Panc1 (cell line): ENCODE measurements around the gene BPGM. TPM values are rescaled to one million over a fixed set of nuclear protein-coding genes. Genes with fewer than 3 reads are reported as not detected.

Experiments
- ATAC-seq: fragments of 200-7000 bp; cut with Tn5 transposase; 2 replicates; pipeline ENCODE4 v1.9.1; 2020; ENCODE audit warnings: mild to moderate bottlenecking, moderate library complexity
- BruUV-seq: library from RNA; stranded (reverse); fragments of 400-500 nt; replicated peaks from 2 replicates; lab custom pipeline; 2021; lab: Mats Ljungman, UMichigan
- CTCF ChIA-PET: fragments of 300-600 bp; sonication (Branson Sonifier 250); formaldehyde crosslinking; loops from one replicate; lab custom pipeline; 2022; ENCODE audit warnings: antibody characterized with exemption; lab: Charles Lee
- POLR2A ChIA-PET: fragments of 300-600 bp; sonication (Branson Sonifier 250); formaldehyde crosslinking; loops from one replicate; lab custom pipeline; 2022; ENCODE audit warnings: antibody characterized with exemption; lab: Charles Lee
- DNase-seq: peaks from one replicate; pipeline ENCODE4 v3.0.0-alpha.2; 2010; ENCODE audit warnings: low read depth, low spot score
- H3K27ac ChIP-seq: 2 replicates; pipeline ENCODE4 v1.5.1; 2011; ENCODE audit warnings: mild to moderate bottlenecking, low read length, inconsistent platforms
- H3K27me3 ChIP-seq: fragments of 200-500 bp; sonication (Bioruptor generic); 2 replicates; pipeline ENCODE4 v1.6.0; 2014; ENCODE audit warnings: low read length, inconsistent platforms; ENCODE audit not compliant: control insufficient read depth, insufficient read depth
- H3K36me3 ChIP-seq: fragments of 200-500 bp; sonication (Bioruptor generic); 2 replicates; pipeline ENCODE4 v1.5.1; 2014; ENCODE audit warnings: inconsistent platforms, mild to moderate bottlenecking, low read length, moderate library complexity; ENCODE audit not compliant: control insufficient read depth, insufficient read depth
- H3K4me1 ChIP-seq: 2 replicates; pipeline ENCODE4 v1.5.1; 2011; ENCODE audit warnings: inconsistent platforms, mild to moderate bottlenecking, low read length, moderate library complexity; ENCODE audit not compliant: control insufficient read depth, insufficient read depth
- H3K4me3 ChIP-seq, 2 experiments: 2 replicates each; pipeline ENCODE4 v1.5.1; 2011 to 2012; ENCODE audit warnings: low read depth in 2 of 2, low read length in 2 of 2, mild to moderate bottlenecking in 2 of 2, inconsistent platforms in 1 of 2, moderate library complexity in 1 of 2
- H3K9me3 ChIP-seq: fragments of 200-500 bp; sonication (Bioruptor generic); 2 replicates; pipeline ENCODE4 v1.5.1; 2014; ENCODE audit warnings: low read depth, mild to moderate bottlenecking, inconsistent platforms, low read length, moderate library complexity; ENCODE audit not compliant: control insufficient read depth, insufficient read depth
- POLR2AphosphoS5 ChIP-seq: IDR thresholded peaks from 2 replicates; pipeline ENCODE4 v1.6.1; 2012; ENCODE audit warnings: mild to moderate bottlenecking, low read depth, low read length, moderate library complexity
- SIN3A ChIP-seq: IDR thresholded peaks from 2 replicates; pipeline ENCODE4 v1.6.1; 2012; ENCODE audit warnings: low read depth, mild to moderate bottlenecking, low read length, moderate library complexity, borderline replicate concordance; ENCODE audit not compliant: insufficient read depth
- TCF7L2 ChIP-seq: IDR thresholded peaks from 2 replicates; pipeline ENCODE4 v1.6.1; 2011; ENCODE audit warnings: mild to moderate bottlenecking, low read depth, low read length, inconsistent platforms
- in situ Hi-C: cut with HindIII; loops from 2 replicates; pipeline ENCODE4 v1.10.0; 2016; ENCODE audit warnings: low sequenced_read_pairs, low pct_unique_long_range_greater_than_20kb
- intact Hi-C: fragments of 100-400 bp; cut with micrococcal nuclease; formaldehyde crosslinking; loops from one replicate; pipeline ENCODE4 v1.10.0; 2022; ENCODE audit not compliant: unreplicated experiment
- total RNA-seq: library from RNA; stranded (reverse); gene quantifications from one replicate; pipeline ENCODE4 v1.2.1, GENCODE V29; 2021; ENCODE audit not compliant: unreplicated experiment
- TF ChIP-seq, protein P1 (sequence below), 2 experiments: IDR thresholded peaks; 2 replicates each; pipeline ENCODE4 v1.6.1; 2011 to 2012; ENCODE audit warnings: low read depth in 2 of 2, control low read depth in 1 of 2, low read length in 1 of 2, mild to moderate bottlenecking in 1 of 2, moderate library complexity in 1 of 2; ENCODE audit not compliant: insufficient read depth in 1 of 2
- TF ChIP-seq, protein P2 (sequence below): fragments of 450-650 bp; IDR thresholded peaks from 2 replicates; pipeline ENCODE4 v1.5.1; 2017; ENCODE audit warnings: mild to moderate bottlenecking

BPGM gene
- total RNA-seq, 1 experiment from 2014 or later = 10.7 TPM

DNA sequence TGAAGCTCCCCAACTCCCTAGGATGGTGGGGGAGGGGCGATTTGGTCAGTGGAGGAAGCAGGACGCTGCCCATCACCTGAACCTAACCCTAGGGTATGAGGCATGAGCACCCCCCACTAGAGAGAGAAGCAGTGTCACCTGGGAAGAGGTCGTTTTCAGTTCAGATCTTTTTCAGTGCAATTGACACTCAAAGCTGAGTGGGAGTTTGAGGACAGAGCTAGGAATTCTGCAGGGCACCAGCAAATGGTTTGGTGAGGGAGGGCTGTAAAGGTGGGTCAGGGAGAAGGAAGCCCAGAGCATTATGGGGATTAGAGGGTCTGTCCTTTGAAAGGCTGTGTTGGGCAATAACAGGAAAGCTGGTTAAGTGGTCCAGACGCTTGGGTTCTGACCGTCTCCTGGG lies 10.9 kb downstream of the BPGM start:
- H3K36me3 ChIP-seq = no peaks in the 10 kb centered on the region
- ChIA-PET POLR2A (no interaction called here), CTCF (no interaction called here)
- ATAC-seq = no peak
- no peaks in the 10 kb centered on the region for H3K9me3 ChIP-seq
- H3K4me3 ChIP-seq = no peak overlapping the region
- in situ Hi-C loops (no loop called here), intact Hi-C loops (no loop called here)
- TF ChIP-seq, protein P1, sequence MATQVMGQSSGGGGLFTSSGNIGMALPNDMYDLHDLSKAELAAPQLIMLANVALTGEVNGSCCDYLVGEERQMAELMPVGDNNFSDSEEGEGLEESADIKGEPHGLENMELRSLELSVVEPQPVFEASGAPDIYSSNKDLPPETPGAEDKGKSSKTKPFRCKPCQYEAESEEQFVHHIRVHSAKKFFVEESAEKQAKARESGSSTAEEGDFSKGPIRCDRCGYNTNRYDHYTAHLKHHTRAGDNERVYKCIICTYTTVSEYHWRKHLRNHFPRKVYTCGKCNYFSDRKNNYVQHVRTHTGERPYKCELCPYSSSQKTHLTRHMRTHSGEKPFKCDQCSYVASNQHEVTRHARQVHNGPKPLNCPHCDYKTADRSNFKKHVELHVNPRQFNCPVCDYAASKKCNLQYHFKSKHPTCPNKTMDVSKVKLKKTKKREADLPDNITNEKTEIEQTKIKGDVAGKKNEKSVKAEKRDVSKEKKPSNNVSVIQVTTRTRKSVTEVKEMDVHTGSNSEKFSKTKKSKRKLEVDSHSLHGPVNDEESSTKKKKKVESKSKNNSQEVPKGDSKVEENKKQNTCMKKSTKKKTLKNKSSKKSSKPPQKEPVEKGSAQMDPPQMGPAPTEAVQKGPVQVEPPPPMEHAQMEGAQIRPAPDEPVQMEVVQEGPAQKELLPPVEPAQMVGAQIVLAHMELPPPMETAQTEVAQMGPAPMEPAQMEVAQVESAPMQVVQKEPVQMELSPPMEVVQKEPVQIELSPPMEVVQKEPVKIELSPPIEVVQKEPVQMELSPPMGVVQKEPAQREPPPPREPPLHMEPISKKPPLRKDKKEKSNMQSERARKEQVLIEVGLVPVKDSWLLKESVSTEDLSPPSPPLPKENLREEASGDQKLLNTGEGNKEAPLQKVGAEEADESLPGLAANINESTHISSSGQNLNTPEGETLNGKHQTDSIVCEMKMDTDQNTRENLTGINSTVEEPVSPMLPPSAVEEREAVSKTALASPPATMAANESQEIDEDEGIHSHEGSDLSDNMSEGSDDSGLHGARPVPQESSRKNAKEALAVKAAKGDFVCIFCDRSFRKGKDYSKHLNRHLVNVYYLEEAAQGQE (IDR thresholded peaks at IDR 0.05; ENCODE audit: insufficient read depth in 1 of 2, low read depth in 2 of 2, low read length in 1 of 2) = no peak
- TF ChIP-seq POLR2AphosphoS5 (no peak), SIN3A (no peak), TCF7L2 (no peak)
- TF ChIP-seq, protein P2, sequence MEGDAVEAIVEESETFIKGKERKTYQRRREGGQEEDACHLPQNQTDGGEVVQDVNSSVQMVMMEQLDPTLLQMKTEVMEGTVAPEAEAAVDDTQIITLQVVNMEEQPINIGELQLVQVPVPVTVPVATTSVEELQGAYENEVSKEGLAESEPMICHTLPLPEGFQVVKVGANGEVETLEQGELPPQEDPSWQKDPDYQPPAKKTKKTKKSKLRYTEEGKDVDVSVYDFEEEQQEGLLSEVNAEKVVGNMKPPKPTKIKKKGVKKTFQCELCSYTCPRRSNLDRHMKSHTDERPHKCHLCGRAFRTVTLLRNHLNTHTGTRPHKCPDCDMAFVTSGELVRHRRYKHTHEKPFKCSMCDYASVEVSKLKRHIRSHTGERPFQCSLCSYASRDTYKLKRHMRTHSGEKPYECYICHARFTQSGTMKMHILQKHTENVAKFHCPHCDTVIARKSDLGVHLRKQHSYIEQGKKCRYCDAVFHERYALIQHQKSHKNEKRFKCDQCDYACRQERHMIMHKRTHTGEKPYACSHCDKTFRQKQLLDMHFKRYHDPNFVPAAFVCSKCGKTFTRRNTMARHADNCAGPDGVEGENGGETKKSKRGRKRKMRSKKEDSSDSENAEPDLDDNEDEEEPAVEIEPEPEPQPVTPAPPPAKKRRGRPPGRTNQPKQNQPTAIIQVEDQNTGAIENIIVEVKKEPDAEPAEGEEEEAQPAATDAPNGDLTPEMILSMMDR = no peak
- no peaks in the 10 kb centered on the region for H3K4me1 ChIP-seq
- BruUV-seq = no TSS peak
- no peaks in the 10 kb centered on the region for H3K27me3 ChIP-seq
- H3K27ac ChIP-seq = no peak overlapping the region
- DNase-seq = no peak

DNA sequence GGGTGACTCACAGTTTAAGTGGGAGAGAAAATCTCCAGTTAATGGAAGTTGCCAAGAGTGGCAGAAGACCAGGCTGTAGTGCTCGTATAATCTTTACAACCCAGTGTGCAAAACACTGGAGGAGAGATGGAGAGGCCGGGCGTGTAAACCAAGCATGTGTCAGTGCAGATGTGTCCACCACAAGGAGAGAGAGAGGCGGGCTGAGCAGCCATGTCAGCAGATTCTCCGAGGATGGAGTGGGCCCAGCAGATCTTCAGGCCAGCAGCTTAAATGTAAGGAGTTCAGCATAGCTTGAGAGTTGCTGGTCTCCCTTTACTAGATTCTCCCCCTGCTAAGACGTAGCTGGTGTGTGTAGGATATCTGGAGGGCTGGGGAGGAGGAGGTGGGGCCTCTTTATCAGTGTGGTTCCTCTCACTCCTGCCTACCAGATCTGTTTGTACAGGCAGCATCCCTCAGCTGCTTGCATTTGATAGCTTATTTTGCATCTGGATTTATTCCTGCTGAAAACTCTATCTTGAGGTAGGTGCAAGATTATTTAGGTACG lies 13.7 kb downstream of the BPGM start:
- DNase-seq (no peak), ATAC-seq (no peak)
- H3K27me3 ChIP-seq = no peaks in the 10 kb centered on the region
- H3K36me3 ChIP-seq = no peaks in the 10 kb centered on the region
- intact Hi-C loops = no loop called here
- BruUV-seq = no TSS peak
- H3K4me1 ChIP-seq = no peaks in the 10 kb centered on the region
- TF ChIP-seq, protein P2 = no peak
- TF ChIP-seq TCF7L2 (no peak), SIN3A (no peak), POLR2AphosphoS5 (no peak)
- ChIA-PET CTCF (no interaction called here), POLR2A (no interaction called here)
- in situ Hi-C loops = no loop called here
- no peak overlapping the region for H3K27ac ChIP-seq
- no peaks in the 10 kb centered on the region for H3K9me3 ChIP-seq
- H3K4me3 ChIP-seq = no peak overlapping the region
